OCI-LY3 (cell line): ENCODE data around the gene CRTC3.

Source experiments
- H2AFZ ChIP-seq: fragments of 200-600, 300-600 bp; shearing (Covaris generic); 2 replicates; pipeline ENCODE4 v1.6.0; 2014; ENCODE audit warnings: antibody characterized with exemption, low read depth, low read length
- H3K27ac ChIP-seq: fragments of 200-600, 300-600 bp; sonication (generic); 2 replicates; pipeline ENCODE4 v1.5.1; 2014; ENCODE audit warnings: mild to moderate bottlenecking, low read length, moderate library complexity, mixed read lengths
- H3K27me3 ChIP-seq: fragments of 200-600, 300-600 bp; sonication (generic); 2 replicates; pipeline ENCODE4 v1.6.1; 2014; ENCODE audit warnings: low read depth, low read length, mixed read lengths
- H3K36me3 ChIP-seq: fragments of 200-600, 300-600 bp; sonication (generic); replicated peaks from 2 replicates; pipeline ENCODE3; 2014; ENCODE audit warnings: low read depth, low read length, mixed read lengths
- H3K4me1 ChIP-seq: fragments of 300-600, 200-600 bp; sonication (generic); 2 replicates; pipeline ENCODE4 v1.6.1; 2014; ENCODE audit warnings: low read length, mixed read lengths
- H3K4me2 ChIP-seq: fragments of 200-600, 300-600 bp; sonication (generic); 2 replicates; pipeline ENCODE4 v1.6.1; 2014; ENCODE audit warnings: low read length, mixed read lengths
- H3K4me3 ChIP-seq: fragments of 300-600, 200-600 bp; sonication (generic); 2 replicates; pipeline ENCODE4 v1.5.1; 2014; ENCODE audit warnings: antibody characterized with exemption, mild to moderate bottlenecking, low read length, moderate library complexity
- H3K79me2 ChIP-seq: fragments of 300-600, 200-600 bp; shearing (Covaris generic); 2 replicates; pipeline ENCODE4 v1.6.1; 2014; ENCODE audit warnings: mild to moderate bottlenecking, low read length, mixed read lengths
- H3K9ac ChIP-seq: fragments of 300-600, 200-600 bp; shearing (Covaris generic); 2 replicates; pipeline ENCODE4 v1.6.0; 2014; ENCODE audit warnings: mild to moderate bottlenecking, low read length, moderate library complexity
- H3K9me3 ChIP-seq: fragments of 200-600, 300-600 bp; shearing (Covaris generic); 2 replicates; pipeline ENCODE4 v1.6.1; 2014; ENCODE audit warnings: low read length, mixed read lengths; ENCODE audit not compliant: insufficient read depth
- H4K20me1 ChIP-seq: fragments of 200-600, 300-600 bp; sonication (generic); 2 replicates; pipeline ENCODE4 v1.6.1; 2016; ENCODE audit warnings: low read length, mixed read lengths; ENCODE audit not compliant: insufficient read depth
- CTCF ChIP-seq: fragments of 200-600, 300-600 bp; sonication (generic); IDR thresholded peaks from 2 replicates; pipeline ENCODE4 v1.5.1; 2014; ENCODE audit warnings: antibody characterized with exemption, low read length, low read depth
- EZH2phosphoT487 ChIP-seq: fragments of 200-600 bp; shearing (Covaris generic); IDR thresholded peaks from 2 replicates; pipeline ENCODE4 v1.6.1; 2018; ENCODE audit warnings: antibody characterized with exemption, mixed run types, low read depth

The CRTC3 gene

GRCh38 chr15:90690585-90690984 lies 160.9 kb downstream of the CRTC3 start:
- Histone ChIP-seq H3K9me3 (no peaks in the 10 kb centered on the region), H3K9ac (no peak overlapping the region), H4K20me1 (no peaks in the 10 kb centered on the region), H3K79me2 (no peaks in the 10 kb centered on the region), H2AFZ (no peak overlapping the region), H3K36me3 (no peaks in the 10 kb centered on the region), H3K27me3 (no peaks in the 10 kb centered on the region), H3K27ac (no peak overlapping the region), H3K4me2 (no peak overlapping the region), H3K4me3 (no peak overlapping the region), H3K4me1 (peaks cover 15% of the 10 kb centered on the region)
- TF ChIP-seq CTCF (no peak), EZH2phosphoT487 (no peak)

- H3K4me3 ChIP-seq, result no peak overlapping the region
- TF ChIP-seq CTCF, result no peak
- no peak for TF ChIP-seq EZH2phosphoT487
- H3K4me1 ChIP-seq, result peaks cover 7% of the 10 kb centered on the region
- no peaks in the 10 kb centered on the region for H3K9me3 ChIP-seq
- no peaks in the 10 kb centered on the region for H3K36me3 ChIP-seq
- H3K27me3 ChIP-seq, result no peaks in the 10 kb centered on the region
- no peaks in the 10 kb centered on the region for H3K79me2 ChIP-seq
- no peak overlapping the region for H3K9ac ChIP-seq
- no peak overlapping the region for H3K27ac ChIP-seq
- no peaks in the 10 kb centered on the region for H4K20me1 ChIP-seq
- H3K4me2 ChIP-seq, result no peak overlapping the region
- no peak overlapping the region for H2AFZ ChIP-seq
These were observed 161.6 kb downstream of the CRTC3 start for GRCh38 chr15:90691369-90691768.

- TF ChIP-seq CTCF (no peak), EZH2phosphoT487 (no peak)
- H3K36me3 ChIP-seq, result no peaks in the 10 kb centered on the region
- H3K9ac ChIP-seq, result no peak overlapping the region
These were observed 162.5 kb downstream of the CRTC3 start for GRCh38 chr15:90691982-90692773.

More at GRCh38 chr15:90691982-90692773, 162.5 kb downstream of the CRTC3 start:
- H3K4me2 ChIP-seq, result no peak overlapping the region
- H2AFZ ChIP-seq, result no peak overlapping the region
- H3K4me3 ChIP-seq, result no peak overlapping the region
- H3K27ac ChIP-seq, result no peak overlapping the region
- no peaks in the 10 kb centered on the region for H3K27me3 ChIP-seq
- H4K20me1 ChIP-seq, result no peaks in the 10 kb centered on the region
- H3K79me2 ChIP-seq, result no peaks in the 10 kb centered on the region
- no peaks in the 10 kb centered on the region for H3K9me3 ChIP-seq
- H3K4me1 ChIP-seq, result no peaks in the 10 kb centered on the region
